ENCODE results near the gene ZNF263. TPM values are rescaled to one million over a fixed set of nuclear protein-coding genes. Genes with fewer than 3 reads are reported as not detected.

The ZNF263 gene
- total RNA-seq, 1 experiment from 2014 or later = 52.2 TPM

- intact Hi-C loops (cut with micrococcal nuclease) = no loop called here
- Histone ChIP-seq H3K4me1 (ENCODE audit: insufficient read depth, low read length) (no peaks in the 10 kb centered on the region), H3K79me2 (ENCODE audit: low read length) (no peaks in the 10 kb centered on the region), H3K27ac (ENCODE audit: low read length) (no peak overlapping the region), H3K27me3 (ENCODE audit: low read length) (no peaks in the 10 kb centered on the region), H4K20me1 (ENCODE audit: low read length) (no peaks in the 10 kb centered on the region), H3K9me2 (replicated peaks; ENCODE audit: low read length) (no peaks in the 10 kb centered on the region), H3K9ac (ENCODE audit: low read length) (no peak overlapping the region), H3K36me3 (ENCODE audit: low read depth, low read length) (no peaks in the 10 kb centered on the region), H2AFZ (ENCODE audit: low read length) (no peak overlapping the region), H3K4me2 (ENCODE audit: low read length) (no peak overlapping the region), H3K4me3 (ENCODE audit: low read length) (no peak overlapping the region), H3F3A (ENCODE audit: low read length, unreplicated experiment) (no peaks in the 10 kb centered on the region), H3K9me3 (ENCODE audit: low read length) (no peaks in the 10 kb centered on the region)
- ChIA-PET CTCF (no interaction called here), POLR2A (ENCODE audit: unreplicated experiment) (no interaction called here)
- no peak for TF ChIP-seq EZH2 (IDR thresholded peaks at IDR 0.05; ENCODE audit: low read length, unreplicated experiment)
- no peak for TF ChIP-seq EZH2phosphoT487 (IDR thresholded peaks at IDR 0.05; ENCODE audit: borderline replicate concordance, low read length)
- TF ChIP-seq, protein P1, sequence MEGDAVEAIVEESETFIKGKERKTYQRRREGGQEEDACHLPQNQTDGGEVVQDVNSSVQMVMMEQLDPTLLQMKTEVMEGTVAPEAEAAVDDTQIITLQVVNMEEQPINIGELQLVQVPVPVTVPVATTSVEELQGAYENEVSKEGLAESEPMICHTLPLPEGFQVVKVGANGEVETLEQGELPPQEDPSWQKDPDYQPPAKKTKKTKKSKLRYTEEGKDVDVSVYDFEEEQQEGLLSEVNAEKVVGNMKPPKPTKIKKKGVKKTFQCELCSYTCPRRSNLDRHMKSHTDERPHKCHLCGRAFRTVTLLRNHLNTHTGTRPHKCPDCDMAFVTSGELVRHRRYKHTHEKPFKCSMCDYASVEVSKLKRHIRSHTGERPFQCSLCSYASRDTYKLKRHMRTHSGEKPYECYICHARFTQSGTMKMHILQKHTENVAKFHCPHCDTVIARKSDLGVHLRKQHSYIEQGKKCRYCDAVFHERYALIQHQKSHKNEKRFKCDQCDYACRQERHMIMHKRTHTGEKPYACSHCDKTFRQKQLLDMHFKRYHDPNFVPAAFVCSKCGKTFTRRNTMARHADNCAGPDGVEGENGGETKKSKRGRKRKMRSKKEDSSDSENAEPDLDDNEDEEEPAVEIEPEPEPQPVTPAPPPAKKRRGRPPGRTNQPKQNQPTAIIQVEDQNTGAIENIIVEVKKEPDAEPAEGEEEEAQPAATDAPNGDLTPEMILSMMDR (conservative IDR thresholded peaks at IDR 0.05; ENCODE audit: low read depth, low read length) = no peak
- BruUV-seq (replicated peaks) = no TSS peak
- DNase-seq (no peak), ATAC-seq (no peak)
Measured at GRCh38 chr16:3249020-3249419, 34.3 kb upstream of the ZNF263 start.

DNA sequence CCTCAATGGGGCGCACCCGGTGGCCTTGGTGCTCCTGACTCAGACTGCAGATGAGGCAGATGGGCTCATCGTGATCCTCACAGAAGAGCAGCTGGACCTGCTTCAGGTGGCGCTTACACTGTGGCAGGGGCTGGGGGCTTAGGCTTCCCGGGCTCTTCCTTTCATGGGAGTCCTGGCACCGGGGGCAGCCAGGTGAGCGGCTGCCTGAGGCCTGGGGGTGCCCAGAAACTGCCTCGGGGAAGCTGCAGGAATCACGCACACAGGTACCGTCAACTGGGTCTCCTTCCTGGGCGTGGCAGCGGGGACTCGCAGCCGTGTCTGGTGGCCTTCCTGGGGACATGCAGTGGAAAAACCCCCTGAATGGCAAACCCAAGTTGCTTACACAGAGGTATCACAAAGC, 33.8 kb upstream of the ZNF263 start:
- H3K9me2 ChIP-seq (replicated peaks; ENCODE audit: low read length) = no peaks in the 10 kb centered on the region
- no peak for TF ChIP-seq EZH2 (IDR thresholded peaks at IDR 0.05; ENCODE audit: low read length, unreplicated experiment)
- no peak for TF ChIP-seq EZH2phosphoT487 (IDR thresholded peaks at IDR 0.05; ENCODE audit: borderline replicate concordance, low read length)
- TF ChIP-seq, protein P1 (conservative IDR thresholded peaks at IDR 0.05; ENCODE audit: low read depth, low read length) = no peak
- BruUV-seq (replicated peaks) = no TSS peak
- ATAC-seq = no peak
- DNase-seq = no peak
- no peaks in the 10 kb centered on the region for H3K9me3 ChIP-seq (ENCODE audit: low read length)
- no peaks in the 10 kb centered on the region for H3K79me2 ChIP-seq (ENCODE audit: low read length)
- no peaks in the 10 kb centered on the region for H3K27me3 ChIP-seq (ENCODE audit: low read length)
- no peak overlapping the region for H3K27ac ChIP-seq (ENCODE audit: low read length)
- ChIA-PET POLR2A (ENCODE audit: unreplicated experiment) (no interaction called here), CTCF (no interaction called here)
- intact Hi-C loops (cut with micrococcal nuclease) = no loop called here
- H3F3A ChIP-seq (ENCODE audit: low read length, unreplicated experiment) = no peaks in the 10 kb centered on the region
- H3K4me3 ChIP-seq (ENCODE audit: low read length) = no peak overlapping the region
- H3K4me1 ChIP-seq (ENCODE audit: insufficient read depth, low read length) = no peaks in the 10 kb centered on the region
- no peak overlapping the region for H2AFZ ChIP-seq (ENCODE audit: low read length)
- H3K4me2 ChIP-seq (ENCODE audit: low read length) = no peak overlapping the region
- H3K9ac ChIP-seq (ENCODE audit: low read length) = no peak overlapping the region
- no peaks in the 10 kb centered on the region for H4K20me1 ChIP-seq (ENCODE audit: low read length)
- H3K36me3 ChIP-seq (ENCODE audit: low read depth, low read length) = no peaks in the 10 kb centered on the region

DNA sequence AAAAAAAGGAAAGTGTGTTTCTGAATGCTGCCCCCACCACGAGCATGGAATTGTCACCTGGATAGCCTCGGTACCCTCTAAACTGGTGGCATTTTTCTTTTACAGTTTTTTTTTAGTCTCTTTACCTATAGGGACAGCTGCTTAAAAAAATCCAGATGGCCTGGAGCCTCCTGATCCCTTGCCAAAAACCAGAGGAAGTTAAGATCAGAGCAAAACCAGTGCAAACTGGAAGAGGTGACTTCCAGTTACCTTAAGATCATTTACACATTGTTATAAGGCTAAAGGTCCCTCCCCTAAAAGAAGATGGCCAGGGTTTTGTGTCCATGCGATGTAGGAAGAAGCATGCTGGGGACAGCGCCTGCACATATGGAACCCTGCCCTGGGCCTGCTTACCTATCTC, 30.3 kb upstream of the ZNF263 start:
- no TSS peak for BruUV-seq (replicated peaks)
- DNase-seq (no peak), ATAC-seq (no peak)
- no peaks in the 10 kb centered on the region for H3K36me3 ChIP-seq (ENCODE audit: low read depth, low read length)
- TF ChIP-seq EZH2 (IDR thresholded peaks at IDR 0.05; ENCODE audit: low read length, unreplicated experiment) (no peak), EZH2phosphoT487 (IDR thresholded peaks at IDR 0.05; ENCODE audit: borderline replicate concordance, low read length) (no peak)
- TF ChIP-seq, protein P1 (conservative IDR thresholded peaks at IDR 0.05; ENCODE audit: low read depth, low read length) = no peak
- H3K9me2 ChIP-seq (replicated peaks; ENCODE audit: low read length) = no peaks in the 10 kb centered on the region
- no peaks in the 10 kb centered on the region for H3K27me3 ChIP-seq (ENCODE audit: low read length)
- H3K9me3 ChIP-seq (ENCODE audit: low read length) = no peaks in the 10 kb centered on the region
- no peak overlapping the region for H2AFZ ChIP-seq (ENCODE audit: low read length)
- no peak overlapping the region for H3K27ac ChIP-seq (ENCODE audit: low read length)
- no peaks in the 10 kb centered on the region for H3F3A ChIP-seq (ENCODE audit: low read length, unreplicated experiment)
- no peak overlapping the region for H3K4me2 ChIP-seq (ENCODE audit: low read length)
- no peak overlapping the region for H3K4me3 ChIP-seq (ENCODE audit: low read length)
- no peaks in the 10 kb centered on the region for H3K79me2 ChIP-seq (ENCODE audit: low read length)
- ChIA-PET POLR2A (ENCODE audit: unreplicated experiment) (no interaction called here), CTCF (no interaction called here)
- no peak overlapping the region for H3K9ac ChIP-seq (ENCODE audit: low read length)
- no peaks in the 10 kb centered on the region for H3K4me1 ChIP-seq (ENCODE audit: insufficient read depth, low read length)
- intact Hi-C loops (cut with micrococcal nuclease) = no loop called here
- H4K20me1 ChIP-seq (ENCODE audit: low read length) = no peaks in the 10 kb centered on the region

Data from PC-3 (cell line).